ENCODE results near the gene TMEM229A.

- TF ChIP-seq CTCF (conservative IDR thresholded peaks at IDR 0.05) (no peak), EZH2 (IDR thresholded peaks at IDR 0.05; ENCODE audit: low read depth) (no peak)
These were observed 39.9 kb downstream of the TMEM229A start for GRCh38 chr7:123992913-123993518.
